Keratinocyte (primary cell): ENCODE data around the gene COX4I1. TPM values are rescaled to one million over a fixed set of nuclear protein-coding genes. Genes with fewer than 3 reads are reported as not detected.

Experiments used
- DNase-seq: peaks from one replicate; pipeline ENCODE4 v3.0.0-alpha.2; 2011; ENCODE audit warnings: low read depth, missing footprints, low spot score
- FAIRE-seq: peaks from 2 replicates; lab custom pipeline; 2011; peaks lifted over from hg19 to GRCh38; lab: Jason Lieb, UNC
- H2AFZ ChIP-seq: 2 replicates; pipeline ENCODE4 v1.6.0; 2012; ENCODE audit warnings: low read length, control low read depth, inconsistent platforms; ENCODE audit not compliant: control insufficient read depth
- H3K27ac ChIP-seq: 2 replicates; pipeline ENCODE4 v1.5.1; 2011; ENCODE audit warnings: low read length; ENCODE audit not compliant: control insufficient read depth, insufficient read depth
- H3K27me3 ChIP-seq: 3 replicates; pipeline ENCODE4 v1.6.0; 2011; ENCODE audit warnings: low read length; ENCODE audit not compliant: control insufficient read depth, insufficient read depth; ENCODE audit errors: extremely low read depth
- H3K36me3 ChIP-seq, 2 experiments: 2 replicates in 1 of 2; 3 replicates in 1 of 2; pipeline ENCODE4 v1.5.1; 2011; ENCODE audit warnings: low read length in 2 of 2, mild to moderate bottlenecking in 1 of 2; ENCODE audit not compliant: control insufficient read depth in 2 of 2, insufficient read depth in 2 of 2; ENCODE audit errors: extremely low read depth in 1 of 2
- H3K4me1 ChIP-seq: 3 replicates; pipeline ENCODE4 v1.5.1; 2011; ENCODE audit warnings: low read length; ENCODE audit not compliant: control insufficient read depth, insufficient read depth; ENCODE audit errors: extremely low read depth
- H3K4me2 ChIP-seq: 3 replicates; pipeline ENCODE4 v1.6.0; 2011; ENCODE audit warnings: low read depth, low read length; ENCODE audit not compliant: control insufficient read depth, insufficient read depth; ENCODE audit errors: extremely low read depth
- H3K4me3 ChIP-seq, 3 experiments: fragments of 200-600 bp in 1 of 3; sonication (generic) in 1 of 3; 2 replicates in 2 of 3; 3 replicates in 1 of 3; pipeline ENCODE4 v1.5.1; 2011 to 2016; ENCODE audit warnings: low read length in 3 of 3, mild to moderate bottlenecking in 3 of 3, control low read depth in 2 of 3, inconsistent platforms in 1 of 3, low read depth in 1 of 3, mixed read lengths in 1 of 3, mixed run types in 1 of 3, moderate library complexity in 1 of 3; ENCODE audit not compliant: control insufficient read depth in 2 of 3, insufficient read depth in 2 of 3; ENCODE audit errors: extremely low read depth in 1 of 3
- H3K79me2 ChIP-seq: 2 replicates; pipeline ENCODE4 v1.6.0; 2012; ENCODE audit warnings: low read length; ENCODE audit not compliant: control insufficient read depth, insufficient read depth
- H3K9ac ChIP-seq: 3 replicates; pipeline ENCODE4 v1.6.0; 2011; ENCODE audit warnings: low read length; ENCODE audit not compliant: control insufficient read depth, insufficient read depth; ENCODE audit errors: extremely low read depth
- H3K9me1 ChIP-seq: 3 replicates; pipeline ENCODE4 v1.6.0; 2011; ENCODE audit warnings: low read length; ENCODE audit not compliant: control insufficient read depth, insufficient read depth; ENCODE audit errors: extremely low read depth
- H3K9me3 ChIP-seq: 2 replicates; pipeline ENCODE4 v1.5.1; 2012; ENCODE audit warnings: low read depth, low read length; ENCODE audit not compliant: control insufficient read depth
- H4K20me1 ChIP-seq: 3 replicates; pipeline ENCODE4 v1.6.0; 2011; ENCODE audit warnings: low read length; ENCODE audit not compliant: control insufficient read depth, insufficient read depth; ENCODE audit errors: extremely low read depth
- CTCF ChIP-seq, 3 experiments: IDR thresholded peaks in 1 of 3; conservative IDR thresholded peaks in 1 of 3; optimal IDR thresholded peaks in 1 of 3; 2 replicates in 2 of 3; 3 replicates in 1 of 3; pipeline versions ENCODE3 to v1.5.1; 2011; ENCODE audit warnings: low read length in 3 of 3, mild to moderate bottlenecking in 3 of 3, moderate library complexity in 2 of 3, control low read depth in 1 of 3, inconsistent platforms in 1 of 3; ENCODE audit not compliant: insufficient read depth in 2 of 3; ENCODE audit errors: extremely low read depth in 1 of 3
- EZH2 ChIP-seq: IDR thresholded peaks from one replicate; pipeline ENCODE4 v1.6.1; 2012; ENCODE audit warnings: inconsistent platforms, mild to moderate bottlenecking, low read length, moderate library complexity
- dilution Hi-C: fragments of 300-500 bp; cut with MboI; formaldehyde crosslinking; loops from one replicate; pipeline ENCODE4 v1.7.0; 2020; ENCODE audit warnings: low sequenced_read_pairs; ENCODE audit not compliant: extremely low pct_ligation_motif_present
- polyA plus RNA-seq, 5 experiments: library from polyadenylated mRNA; depleted of rRNA in 3 of 5; stranded (reverse) in 3 of 5; stranded (forward) in 1 of 5; unstranded in 1 of 5; fragments of >200 nt; gene quantifications; 1 replicate in 1 of 5; 2 replicates in 3 of 5; 3 replicates in 1 of 5; pipeline versions ENCODE4 v1.2.1 to v1.2.3, GENCODE V29; 2011 to 2012; ENCODE audit warnings: missing spikeins in 2 of 5, low read depth in 1 of 5, low replicate concordance in 1 of 5

Gene COX4I1
- polyA plus RNA-seq, 1 donor (not counting 4 experiments of a cell fraction or from before 2014, with no cell fraction given), result 809 TPM

- peaks cover 3% of the 10 kb centered on the region for H4K20me1 ChIP-seq
- H3K9me1 ChIP-seq, result no peaks in the 10 kb centered on the region
- peaks cover 60% of the 10 kb centered on the region for H3K4me1 ChIP-seq
- peak overlapping the region; percentile 87 for H3K27ac ChIP-seq
- TF ChIP-seq CTCF (optimal IDR thresholded peaks at IDR 0.05 in 1 of 3, IDR thresholded peaks at IDR 0.05 in 1 of 3, conservative IDR thresholded peaks at IDR 0.05 in 1 of 3; ENCODE audit: extremely low read depth in 1 of 3, insufficient read depth in 2 of 3, low read length in 3 of 3) (no peak), EZH2 (no peak)
- peak overlapping the region; percentile 69 for H3K9ac ChIP-seq
- FAIRE-seq (peak; percentile 87), DNase-seq (peak; percentile 84)
- dilution Hi-C loops, result no loop called here
- H3K4me3 ChIP-seq, result peak overlapping the region; percentile 70 to 79 (median 75)
- H3K4me2 ChIP-seq, result peak overlapping the region; percentile 98
- H3K9me3 ChIP-seq, result no peaks in the 10 kb centered on the region
- peaks cover 0 to 8% of the 10 kb centered on the region in 2 experiments for H3K36me3 ChIP-seq
- no peak overlapping the region for H2AFZ ChIP-seq
- H3K27me3 ChIP-seq, result no peaks in the 10 kb centered on the region
- H3K79me2 ChIP-seq, result peaks cover 23% of the 10 kb centered on the region
Observed at GRCh38 chr16:85751698-85752501, 47.6 kb upstream of the COX4I1 start.

GRCh38 chr16:85752511-85753420 lies 46.7 kb upstream of the COX4I1 start:
- H4K20me1 ChIP-seq, result peaks cover 3% of the 10 kb centered on the region

More at GRCh38 chr16:85752511-85753420, 46.7 kb upstream of the COX4I1 start:
- H3K4me1 ChIP-seq, result peaks cover 59% of the 10 kb centered on the region
- no peaks in the 10 kb centered on the region for H3K27me3 ChIP-seq
- H3K9me1 ChIP-seq, result no peaks in the 10 kb centered on the region
- dilution Hi-C loops, result no loop called here
- peaks cover 23% of the 10 kb centered on the region for H3K79me2 ChIP-seq
- peak overlapping the region; percentile 87 for H3K27ac ChIP-seq
- H3K4me2 ChIP-seq, result peak overlapping the region; percentile 98
- no peak overlapping the region for H2AFZ ChIP-seq
- H3K36me3 ChIP-seq, result peaks cover 0 to 8% of the 10 kb centered on the region in 2 experiments
- DNase-seq, result no peak
- FAIRE-seq, result peak; percentile 71
- peak overlapping the region in 2 of 3 experiments; percentile 49 to 79 for H3K4me3 ChIP-seq
- H3K9me3 ChIP-seq, result no peaks in the 10 kb centered on the region
- no peak for TF ChIP-seq EZH2
- TF ChIP-seq CTCF (optimal IDR thresholded peaks at IDR 0.05 in 1 of 3, IDR thresholded peaks at IDR 0.05 in 1 of 3, conservative IDR thresholded peaks at IDR 0.05 in 1 of 3; ENCODE audit: extremely low read depth in 1 of 3, insufficient read depth in 2 of 3, low read length in 3 of 3), result peak; percentile 55 to 68 (median 65)
- H3K9ac ChIP-seq, result peak overlapping the region; percentile 58
